HG03280 (cell line): ENCODE results near the gene FHL1.
"Not testable (repeated sequence)": the region's sequence is repeated elsewhere in the genome, so short reads cannot be mapped to it uniquely, and the experiment has no call there.

Source experiments
- ATAC-seq: cut with Tn5 transposase; IDR thresholded peaks from one replicate; pipeline ENCODE4 v1.9.1; 2021; ENCODE audit warnings: mild to moderate bottlenecking, moderate library complexity; ENCODE audit not compliant: unreplicated experiment

FHL1 gene

DNA sequence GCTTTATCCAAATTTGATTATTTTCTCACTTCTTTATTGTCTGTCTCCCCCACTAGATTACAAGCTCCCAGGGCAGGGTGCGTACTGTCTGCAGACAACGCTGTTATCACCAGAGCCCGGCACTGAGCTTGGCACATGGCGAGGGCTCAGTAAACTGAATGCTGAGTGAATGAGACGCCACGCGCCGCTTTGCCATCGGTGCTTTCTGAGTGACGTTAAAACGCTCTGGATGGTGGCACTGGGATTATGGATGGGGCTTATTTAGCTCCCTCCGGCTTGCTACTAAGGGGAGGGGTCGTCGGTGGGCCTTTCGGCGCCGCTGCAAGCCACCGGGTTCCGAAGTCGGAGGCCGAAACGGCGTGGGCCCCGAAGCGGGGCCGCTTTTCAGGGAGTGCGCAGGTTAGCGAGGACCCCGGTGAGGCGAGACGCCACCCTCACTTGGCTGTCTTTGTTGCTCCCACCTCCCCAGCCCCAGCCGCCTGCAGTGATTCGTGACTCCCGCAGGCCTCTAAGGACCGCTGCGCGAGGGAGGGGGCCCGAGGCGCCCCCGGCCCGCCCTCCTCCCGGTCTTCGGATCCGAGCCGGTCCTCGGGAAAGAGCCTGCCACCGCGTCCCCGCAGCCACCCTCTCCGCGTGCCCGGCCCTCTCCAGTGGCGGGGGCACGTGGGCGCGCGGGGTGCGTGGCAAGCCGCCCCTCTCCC is 569 bp upstream of the FHL1 start:
- ATAC-seq, result no peak

- no peak for ATAC-seq
These were observed 643 bp downstream of the FHL1 start for GRCh38 chrX:136147976-136148375.

DNA sequence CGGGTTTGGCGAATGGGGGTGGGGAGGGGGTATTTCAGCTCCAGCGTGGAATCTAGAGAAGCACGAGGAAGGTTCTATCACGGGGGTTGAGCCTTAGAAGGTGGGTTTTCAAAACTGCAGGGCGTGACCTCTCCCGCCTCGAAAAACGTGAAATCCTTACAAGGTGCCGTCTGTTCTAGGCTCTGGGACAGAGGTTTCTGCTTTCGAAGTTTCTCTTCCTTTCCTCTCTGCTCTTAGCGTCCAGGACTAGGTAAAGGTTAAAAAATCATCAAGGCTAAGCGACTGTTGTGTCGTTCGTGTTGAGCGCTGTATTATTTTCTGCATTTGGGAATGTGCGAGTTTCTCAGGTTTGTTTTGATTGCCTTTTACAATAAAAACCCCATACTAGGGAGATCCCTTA is 1.1 kb downstream of the FHL1 start:
- ATAC-seq, result no peak

DNA sequence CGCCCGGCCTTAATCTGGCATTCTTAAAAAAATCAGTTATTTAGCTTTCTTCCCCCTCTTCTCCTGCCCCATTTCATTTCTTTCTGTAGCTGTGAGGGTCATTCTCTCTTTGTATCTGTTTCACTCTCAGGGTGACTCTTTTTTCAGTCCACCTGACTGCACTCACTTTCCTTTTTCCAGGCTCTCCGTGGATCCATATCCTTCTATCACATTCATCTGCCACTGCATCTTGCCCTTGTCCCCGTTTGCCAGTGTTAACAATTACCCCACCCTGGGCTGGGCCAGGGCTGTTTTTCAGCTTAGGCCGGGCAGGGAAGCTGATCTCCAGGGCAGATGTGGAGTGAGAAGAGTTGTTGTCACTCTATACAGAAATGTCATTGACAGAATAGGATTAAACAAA is 7.7 kb downstream of the FHL1 start:
- no peak for ATAC-seq

- no peak for ATAC-seq
These were observed 9.3 kb downstream of the FHL1 start for GRCh38 chrX:136156560-136157117.

GRCh38 chrX:136157187-136157586 is 9.9 kb downstream of the FHL1 start:
- no peak for ATAC-seq

- no peak for ATAC-seq
These were observed 11.4 kb downstream of the FHL1 start for GRCh38 chrX:136158685-136159084.

- no peak for ATAC-seq
These were observed 12.3 kb downstream of the FHL1 start for GRCh38 chrX:136159611-136160025.

DNA sequence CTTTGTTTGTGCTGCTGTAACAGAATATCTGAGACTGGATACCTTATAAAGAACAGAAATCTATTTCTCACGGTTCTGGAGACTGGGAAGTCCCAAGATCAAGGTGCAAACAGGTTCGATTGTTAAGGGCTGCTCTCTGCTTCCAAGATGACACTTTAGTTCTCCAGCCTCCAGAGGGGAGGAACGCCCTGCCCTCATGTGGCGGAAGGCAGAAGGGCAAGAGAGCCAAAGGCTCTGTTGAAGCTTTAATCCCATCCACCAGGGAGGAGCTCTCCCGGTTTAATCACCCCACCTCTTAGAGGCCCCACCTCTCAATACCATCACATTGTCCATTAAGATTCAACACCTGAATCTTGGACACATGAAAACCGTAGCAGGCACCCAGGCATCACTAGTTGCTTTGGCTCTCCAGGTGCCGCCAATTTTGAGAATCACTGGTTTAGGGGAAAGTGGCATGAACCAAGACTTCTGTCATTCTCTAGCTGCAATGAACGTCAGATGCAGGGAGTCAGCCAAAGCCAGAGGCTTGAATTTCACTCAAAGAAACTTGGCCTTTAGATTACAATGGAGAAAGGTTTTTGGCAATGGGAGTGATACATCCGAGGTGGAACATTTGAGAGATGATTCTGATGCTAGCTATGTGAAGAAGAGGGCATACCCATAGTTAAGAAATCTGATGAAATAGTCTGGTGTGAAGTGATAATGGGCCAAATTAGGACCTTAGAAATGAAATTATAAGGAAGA is 15.7 kb downstream of the FHL1 start:
- ATAC-seq, result no peak

DNA sequence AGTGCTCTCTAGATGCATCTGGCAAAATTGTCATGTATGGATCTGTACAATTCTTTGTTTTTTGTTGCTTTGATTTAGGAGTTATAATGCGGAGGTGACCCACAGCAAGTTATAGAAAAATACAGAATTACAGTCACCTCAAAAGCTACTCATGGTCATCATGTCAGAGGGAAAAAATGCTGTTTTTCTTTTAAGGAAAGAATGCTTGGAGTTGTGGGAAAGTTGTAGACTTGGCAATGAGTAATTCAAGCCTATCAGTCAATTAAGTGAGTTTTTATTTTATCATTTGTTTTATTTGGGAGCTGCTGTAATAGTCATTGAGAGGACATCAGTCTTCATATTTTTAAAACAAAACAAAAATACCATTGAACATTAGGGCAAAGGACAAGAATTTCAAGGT is 16.4 kb downstream of the FHL1 start:
- ATAC-seq, result no peak

GRCh38 chrX:136165406-136165805 is 18.1 kb downstream of the FHL1 start:
- no peak for ATAC-seq

GRCh38 chrX:136166221-136166855 is 19.0 kb downstream of the FHL1 start:
- ATAC-seq, result no peak

GRCh38 chrX:136167989-136168388 is 20.7 kb downstream of the FHL1 start:
- ATAC-seq, result not testable (repeated sequence)

DNA sequence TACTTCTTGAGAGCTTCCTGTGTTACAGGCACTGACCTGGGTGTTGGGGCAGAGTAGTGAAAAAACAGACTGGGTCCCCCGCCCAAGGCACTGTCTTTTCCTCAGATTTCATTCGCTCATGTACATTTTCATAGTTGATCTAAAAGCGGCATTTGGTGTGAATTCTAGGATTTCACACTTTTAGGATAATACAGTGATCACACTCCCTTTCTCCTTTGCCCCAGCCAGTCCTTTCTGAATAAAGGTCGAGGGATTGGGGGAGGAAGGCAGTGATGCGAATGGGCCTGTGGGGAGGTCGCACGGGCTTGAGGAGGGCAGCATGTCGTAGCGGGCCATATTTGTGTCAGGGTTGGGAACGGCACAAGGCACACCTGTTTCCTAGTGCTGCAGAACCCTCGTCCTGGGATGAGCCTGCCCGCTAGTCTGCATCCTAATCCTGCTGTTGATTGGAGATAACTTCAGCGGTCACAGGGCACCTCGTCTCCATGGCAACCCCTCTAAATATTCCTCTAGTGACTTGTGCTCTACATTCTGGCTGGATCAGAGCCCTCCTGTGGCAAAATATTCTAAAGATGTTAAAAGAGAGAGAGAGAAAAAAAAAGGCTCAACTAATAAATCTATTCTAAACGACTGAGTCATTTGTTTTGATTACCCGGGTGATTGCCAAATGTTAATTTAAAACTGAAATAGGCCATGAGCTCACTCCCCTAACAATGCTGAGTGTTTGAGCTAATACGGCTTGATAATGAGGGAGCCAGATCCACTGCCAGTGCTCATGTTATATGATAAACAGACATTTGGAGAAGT is 21.8 kb downstream of the FHL1 start:
- ATAC-seq, result no peak

- ATAC-seq, result no peak
These were observed 22.9 kb downstream of the FHL1 start for GRCh38 chrX:136170139-136170800.

- no peak for ATAC-seq
These were observed 24.1 kb downstream of the FHL1 start for GRCh38 chrX:136171420-136171819.

- no peak for ATAC-seq
These were observed 29.1 kb downstream of the FHL1 start for GRCh38 chrX:136176399-136176825.

- no peak for ATAC-seq
These were observed 31.8 kb downstream of the FHL1 start for GRCh38 chrX:136179133-136179532.

- no peak for ATAC-seq
These were observed 35.1 kb downstream of the FHL1 start for GRCh38 chrX:136182414-136182813.

DNA sequence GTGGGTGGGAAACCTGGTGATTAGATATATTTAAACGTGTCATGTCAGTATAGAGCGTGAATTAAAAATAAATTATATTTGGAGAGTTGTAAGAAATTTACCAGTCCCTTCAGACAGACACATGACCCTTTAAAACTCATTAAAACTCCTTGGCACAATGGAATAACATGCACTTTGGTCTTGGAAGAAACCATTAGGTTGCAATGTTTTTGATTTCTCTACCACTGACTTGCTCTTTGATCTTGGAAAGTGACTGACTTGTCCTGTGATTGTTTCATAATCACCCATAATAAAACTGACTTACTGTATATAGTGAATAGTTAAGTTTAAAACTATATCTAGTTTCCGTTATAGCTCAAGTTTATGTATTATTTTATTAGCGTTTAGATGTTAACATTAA is 35.8 kb downstream of the FHL1 start:
- ATAC-seq, result no peak
